Stomach (tissue), 9 donors: ENCODE data around the gene LZTR1. TPM values are rescaled to one million over a fixed set of nuclear protein-coding genes. Genes with fewer than 3 reads are reported as not detected.
"Not testable (repeated sequence)": the region's sequence is repeated elsewhere in the genome, so short reads cannot be mapped to it uniquely, and the experiment has no call there.

Experiments used
- DNase-seq, 2 donors: peaks; one replicate each; pipeline versions ENCODE4 v3.0.0 to v3.0.0-alpha.2; 2013 to 2019
- H3K27ac ChIP-seq, 5 donors: fragments of 200-600 bp in 4 of 5; sonication (generic) in 4 of 5; one replicate each; pipeline ENCODE4 v1.5.1; 2013 to 2019; ENCODE audit warnings: mild to moderate bottlenecking in 1 of 5, moderate library complexity in 1 of 5
- H3K27me3 ChIP-seq, 3 donors: fragments of 200-600 bp; sonication (generic); one replicate each; pipeline ENCODE4 v1.5.1; 2017 to 2019; ENCODE audit warnings: mixed run types in 1 of 3
- H3K36me3 ChIP-seq, 4 donors: fragments of 200-600 bp; sonication (generic); 1 replicate in 3 of 4; 2 replicates in 1 of 4; pipeline ENCODE4 v1.5.1; 2016 to 2019
- H3K4me1 ChIP-seq, 4 donors: fragments of 200-600 bp; sonication (generic); one replicate each; pipeline ENCODE4 v1.5.1; 2016 to 2019
- H3K4me3 ChIP-seq, 4 donors: fragments of 200-600 bp; sonication (generic) in 3 of 4; one replicate each; pipeline ENCODE4 v1.5.1; 2016 to 2019; ENCODE audit warnings: mild to moderate bottlenecking in 1 of 4
- H3K9me3 ChIP-seq, 4 donors: fragments of 200-600 bp; sonication (generic); one replicate each; pipeline ENCODE4 v1.5.1; 2016 to 2019
- EP300 ChIP-seq: sonication (generic); formaldehyde crosslinking; IDR thresholded peaks from one replicate; pipeline ENCODE4 v1.6.1; 2017; ENCODE audit warnings: antibody characterized with exemption
- POLR2A ChIP-seq, 4 donors: fragments of 450-650 bp; IDR thresholded peaks; one replicate each; pipeline ENCODE4 v1.6.1; 2016; ENCODE audit warnings: antibody characterized with exemption in 4 of 4, control low read depth in 2 of 4, mild to moderate bottlenecking in 1 of 4, moderate library complexity in 1 of 4
- POLR2AphosphoS5 ChIP-seq, 3 donors: sonication (generic); formaldehyde crosslinking; IDR thresholded peaks; one replicate each; pipeline ENCODE4 v1.6.1; 2016; ENCODE audit warnings: antibody characterized with exemption in 3 of 3
- WGBS, 5 donors: extraction: QIAGEN DNeasy Blood & Tissue Kit in 3 of 5; methylation state at CpG; one replicate each; pipeline versions ENCODE4 v1.1.5 to v1.1.7; 2013 to 2018; 5-methylcytosine and 5-hydroxymethylcytosine counted together
- intact Hi-C: fragments of 100-400 bp; cut with DNase I; formaldehyde crosslinking; loops from one replicate; pipeline ENCODE4 v1.15.1; 2023; ENCODE audit warnings: low total_unique reads
- polyA plus RNA-seq, 3 donors: library from polyadenylated mRNA; stranded (reverse); fragments of 200-250 nt; gene quantifications; one replicate each; pipeline ENCODE4 v1.2.3, GENCODE V29; 2013
- total RNA-seq, 5 donors: library from RNA; depleted of rRNA; stranded (reverse); fragments of >200 nt; gene quantifications; one replicate each; pipeline versions ENCODE4 v1.1.0 to v1.2.3, GENCODE V29; 2014 to 2016
- TF ChIP-seq, protein P1 (sequence below), 7 experiments: fragments of 450-650 bp in 4 of 7; fragments of 200-600 bp in 3 of 7; sonication (generic) in 3 of 7; IDR thresholded peaks; one replicate each; pipeline ENCODE4 v1.5.1; 2016 to 2019; ENCODE audit warnings: antibody characterized with exemption in 7 of 7, control low read depth in 2 of 7, mild to moderate bottlenecking in 1 of 7
- donor health status: healthy with polysubstance abuse.
- donor health status: Bipolar disorder and iron deficiency.
- donor health status: healthy.

Gene LZTR1
- total and polyA plus RNA-seq, 8 donors = 13.7 to 148 (median 29.5) TPM

DNA sequence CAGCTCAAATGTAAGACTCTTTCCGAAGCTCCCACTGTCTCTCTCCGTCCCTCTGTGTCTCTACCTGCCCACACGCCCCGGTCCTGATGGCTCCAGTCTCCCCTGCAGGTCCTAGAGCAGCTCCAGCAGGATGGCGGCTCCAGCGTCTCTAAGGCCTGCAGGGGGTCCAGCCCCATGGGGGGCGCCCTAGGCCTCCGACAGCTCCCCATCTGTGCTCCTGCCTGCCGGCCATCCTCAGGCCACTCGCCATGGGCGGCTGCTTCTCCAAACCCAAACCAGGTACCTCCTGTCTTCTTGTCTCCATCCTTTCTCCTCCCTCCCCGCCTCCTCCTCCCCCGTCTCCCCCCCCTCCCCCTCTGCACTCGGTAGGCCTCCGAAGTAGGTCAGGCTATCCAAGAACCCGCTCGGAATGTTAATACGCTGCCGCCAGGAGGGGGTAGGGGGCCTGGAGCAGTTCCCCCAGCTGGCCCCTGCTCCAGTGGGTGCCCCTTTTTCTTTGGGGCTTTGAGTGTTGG lies 14.3 kb upstream of the LZTR1 start:
- no peaks in the 10 kb centered on the region for H3K9me3 ChIP-seq
- 55 to 66% (median 65%) methylated on average over 14 to 19 of the region's 19 CpGs for WGBS, 5 donors
- no peak for DNase-seq
- H3K4me3 ChIP-seq = no peak overlapping the region
- peaks cover 0 to 30% (median 13%) of the 10 kb centered on the region in 3 donors for H3K27me3 ChIP-seq
- H3K27ac ChIP-seq = no peak overlapping the region
- TF ChIP-seq EP300 = no peak
- TF ChIP-seq, protein P1, sequence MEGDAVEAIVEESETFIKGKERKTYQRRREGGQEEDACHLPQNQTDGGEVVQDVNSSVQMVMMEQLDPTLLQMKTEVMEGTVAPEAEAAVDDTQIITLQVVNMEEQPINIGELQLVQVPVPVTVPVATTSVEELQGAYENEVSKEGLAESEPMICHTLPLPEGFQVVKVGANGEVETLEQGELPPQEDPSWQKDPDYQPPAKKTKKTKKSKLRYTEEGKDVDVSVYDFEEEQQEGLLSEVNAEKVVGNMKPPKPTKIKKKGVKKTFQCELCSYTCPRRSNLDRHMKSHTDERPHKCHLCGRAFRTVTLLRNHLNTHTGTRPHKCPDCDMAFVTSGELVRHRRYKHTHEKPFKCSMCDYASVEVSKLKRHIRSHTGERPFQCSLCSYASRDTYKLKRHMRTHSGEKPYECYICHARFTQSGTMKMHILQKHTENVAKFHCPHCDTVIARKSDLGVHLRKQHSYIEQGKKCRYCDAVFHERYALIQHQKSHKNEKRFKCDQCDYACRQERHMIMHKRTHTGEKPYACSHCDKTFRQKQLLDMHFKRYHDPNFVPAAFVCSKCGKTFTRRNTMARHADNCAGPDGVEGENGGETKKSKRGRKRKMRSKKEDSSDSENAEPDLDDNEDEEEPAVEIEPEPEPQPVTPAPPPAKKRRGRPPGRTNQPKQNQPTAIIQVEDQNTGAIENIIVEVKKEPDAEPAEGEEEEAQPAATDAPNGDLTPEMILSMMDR (IDR thresholded peaks at IDR 0.05) = no peak
- H3K36me3 ChIP-seq = no peaks in the 10 kb centered on the region
- intact Hi-C loops = loop anchor here (10.0 kb wide), 1 partner anchor 57 kb away; no protein-coding TSS in a partner anchor
- H3K4me1 ChIP-seq = peaks cover 9 to 26% (median 12%) of the 10 kb centered on the region in 4 donors

GRCh38 chr22:20968281-20968977 lies 13.7 kb upstream of the LZTR1 start:
- H3K27me3 ChIP-seq = peaks cover 0 to 23% (median 13%) of the 10 kb centered on the region in 3 donors
- intact Hi-C loops = loop anchor here (10.0 kb wide), 1 partner anchor 56 kb away; no protein-coding TSS in a partner anchor
- H3K36me3 ChIP-seq = no peaks in the 10 kb centered on the region
- WGBS, 5 donors = 76 to 87% (median 78%) methylated on average over 7 of the region's 7 CpGs
- DNase-seq = no peak
- H3K4me1 ChIP-seq = peaks cover 9 to 26% (median 12%) of the 10 kb centered on the region in 4 donors
- TF ChIP-seq, protein P1 (IDR thresholded peaks at IDR 0.05) = no peak
- no peak for TF ChIP-seq POLR2AphosphoS5 (IDR thresholded peaks at IDR 0.05)
- TF ChIP-seq POLR2A (IDR thresholded peaks at IDR 0.05) = no peak
- no peak for TF ChIP-seq EP300
- no peak overlapping the region for H3K4me3 ChIP-seq
- H3K9me3 ChIP-seq = no peaks in the 10 kb centered on the region
- H3K27ac ChIP-seq = no peak overlapping the region

GRCh38 chr22:20970939-20971657 lies 11.0 kb upstream of the LZTR1 start:
- TF ChIP-seq EP300 = no peak
- TF ChIP-seq POLR2A (IDR thresholded peaks at IDR 0.05) = no peak
- TF ChIP-seq, protein P1 (IDR thresholded peaks at IDR 0.05) = no peak
- 52 to 69% (median 61%) methylated on average over 4 of the region's 4 CpGs for WGBS, 5 donors

GRCh38 chr22:20972014-20972694 lies 9.9 kb upstream of the LZTR1 start:
- 80 to 87% (median 85%) methylated on average over 11 of the region's 11 CpGs for WGBS, 5 donors
- Histone ChIP-seq H3K4me1 (peaks cover 0 to 10% (median 0%) of the 10 kb centered on the region in 4 donors), H3K27me3 (peaks cover 0 to 12% (median 0%) of the 10 kb centered on the region in 3 donors)
- H3K9me3 ChIP-seq, H3K27ac ChIP-seq, DNase-seq, H3K36me3 ChIP-seq, H3K4me3 ChIP-seq, intact Hi-C loops: not testable (repeated sequence)

More at GRCh38 chr22:20970939-20971657, 11.0 kb upstream of the LZTR1 start:
- Histone ChIP-seq H3K27me3 (peaks cover 0 to 12% (median 0%) of the 10 kb centered on the region in 3 donors), H3K36me3 (no peaks in the 10 kb centered on the region), H3K4me1 (peaks cover 0 to 10% (median 0%) of the 10 kb centered on the region in 4 donors), H3K4me3 (no peak overlapping the region), H3K27ac (no peak overlapping the region), H3K9me3 (no peaks in the 10 kb centered on the region)
- intact Hi-C loops = no loop called here
- DNase-seq = no peak
